Stimulated activated CD8-positive, alpha-beta memory T cell treated with anti-CD3 and anti-CD28 coated beads, Interleukin-4, amount 100 ng/mL, for 4 hours (primary cell): Measurements from ENCODE around the gene SEMA3C.

Experiments
- DNase-seq, 2 donors: peaks; one replicate each; pipeline ENCODE4 v3.0.0-alpha.2; 2020; ENCODE audit warnings: low read depth in 2 of 2, low spot score in 1 of 2

SEMA3C gene

GRCh38 chr7:80783678-80784327, 135.0 kb downstream of the SEMA3C start:
- DNase-seq: no peak

- DNase-seq: no peak
These were observed 135.6 kb downstream of the SEMA3C start for GRCh38 chr7:80783186-80783677.

GRCh38 chr7:80781561-80781979, 137.3 kb downstream of the SEMA3C start:
- no peak for DNase-seq

- no peak for DNase-seq
These were observed 137.7 kb downstream of the SEMA3C start for GRCh38 chr7:80781146-80781545.

- DNase-seq: no peak
These were observed 139.4 kb downstream of the SEMA3C start for GRCh38 chr7:80779456-80779855.

GRCh38 chr7:80775897-80776296, 143.0 kb downstream of the SEMA3C start:
- DNase-seq: no peak

DNA sequence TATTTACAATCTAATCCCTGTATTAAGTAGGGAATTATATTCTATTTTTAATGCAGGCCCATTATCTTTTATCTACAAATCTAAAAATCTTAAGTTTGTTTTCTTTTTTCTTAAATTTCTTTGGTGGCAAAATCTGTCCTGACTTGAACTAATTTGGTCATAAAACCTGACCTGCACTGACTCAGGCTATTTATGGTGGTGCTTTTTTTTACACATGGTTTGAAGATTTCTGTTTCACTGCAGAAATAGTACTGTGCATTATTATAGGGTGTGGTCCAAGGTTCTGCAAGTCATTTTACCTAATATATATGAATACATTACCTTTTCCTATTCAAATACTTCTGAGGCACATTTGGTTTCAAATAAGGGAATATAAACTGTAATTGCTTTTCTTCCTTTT, 143.4 kb downstream of the SEMA3C start:
- no peak for DNase-seq

- DNase-seq: no peak
These were observed 144.0 kb downstream of the SEMA3C start for GRCh38 chr7:80774843-80775242.

- no peak for DNase-seq
These were observed 144.9 kb downstream of the SEMA3C start for GRCh38 chr7:80773787-80774508.

GRCh38 chr7:80772347-80772993, 146.4 kb downstream of the SEMA3C start:
- DNase-seq: no peak

GRCh38 chr7:80771523-80771922, 147.3 kb downstream of the SEMA3C start:
- DNase-seq: no peak

DNA sequence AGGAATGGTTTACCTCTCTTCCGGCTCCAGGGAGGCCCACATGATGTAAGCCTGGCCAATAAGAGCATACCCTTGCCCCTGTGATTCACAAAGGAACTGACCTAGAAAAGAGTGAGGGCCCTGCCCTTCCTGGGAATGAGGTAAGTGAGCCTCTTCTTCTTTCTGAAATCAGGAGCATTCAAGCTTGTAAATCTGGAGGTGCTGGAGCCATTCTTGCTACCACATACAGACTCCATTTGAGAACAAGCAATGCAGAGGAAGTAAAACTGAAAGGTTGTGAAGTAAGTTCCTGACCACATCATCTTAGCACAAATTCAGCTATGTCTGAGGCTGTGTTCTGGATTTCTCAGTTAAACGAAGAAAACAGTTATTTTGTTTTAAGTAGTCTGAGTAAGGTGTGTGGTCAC, 148.2 kb downstream of the SEMA3C start:
- DNase-seq: no peak

DNA sequence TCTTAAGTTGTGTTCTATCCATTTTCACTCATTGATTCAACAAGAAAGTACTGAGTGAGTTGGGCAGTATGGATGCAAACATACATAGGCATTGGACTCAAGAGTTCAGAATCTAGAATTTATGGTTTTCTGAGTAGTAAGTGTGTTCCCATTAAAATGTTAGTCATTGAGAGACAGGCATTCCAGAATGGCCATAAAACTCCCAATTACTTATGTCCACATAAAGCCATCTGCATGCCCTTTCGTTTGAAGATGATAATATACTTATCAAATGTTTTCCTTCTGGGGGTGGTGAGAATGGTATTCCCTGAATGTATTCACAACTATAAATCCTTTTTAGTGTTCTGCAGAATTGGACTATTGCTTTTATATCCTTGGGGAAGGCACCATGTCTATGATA, 148.8 kb downstream of the SEMA3C start:
- no peak for DNase-seq

- no peak for DNase-seq
These were observed 150.1 kb downstream of the SEMA3C start for GRCh38 chr7:80768756-80769155.

DNA sequence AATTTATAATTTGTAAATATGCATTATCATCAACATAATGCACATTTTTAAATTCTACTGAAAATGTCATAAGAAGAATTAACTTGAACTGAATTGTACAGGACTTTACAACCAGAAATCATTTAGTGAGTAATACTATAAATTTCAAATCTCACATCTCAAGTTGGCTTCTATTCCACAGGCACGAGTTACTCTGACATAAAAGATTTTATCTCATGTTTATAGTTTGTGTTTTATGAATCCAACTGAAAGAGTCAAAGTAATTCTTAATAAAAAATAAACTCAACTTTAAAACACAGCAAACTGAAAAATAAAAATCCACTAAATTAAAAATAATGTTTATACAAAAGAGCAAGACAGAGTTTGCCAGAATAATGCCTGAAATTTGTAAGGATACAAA, 151.2 kb downstream of the SEMA3C start:
- no peak for DNase-seq

DNA sequence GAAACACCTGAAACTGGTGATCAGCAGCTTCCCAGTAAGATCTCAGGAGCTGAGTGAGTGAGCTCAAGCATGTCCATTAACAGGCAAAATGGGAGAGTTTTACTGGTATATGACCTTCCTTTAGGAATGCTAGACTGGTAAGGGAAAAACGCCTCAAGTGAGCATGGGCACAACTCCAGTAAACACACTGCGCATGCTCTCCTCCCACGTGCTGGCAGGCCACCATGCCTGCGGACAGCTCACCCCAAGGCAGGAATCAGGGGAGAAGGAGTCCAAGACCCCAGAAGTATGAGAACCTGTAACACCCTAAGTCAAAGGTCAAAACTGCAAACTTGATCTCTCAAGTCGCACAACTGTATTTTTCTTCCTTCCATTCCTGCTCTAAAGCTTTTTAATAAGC, 152.1 kb downstream of the SEMA3C start:
- DNase-seq: no peak

DNA sequence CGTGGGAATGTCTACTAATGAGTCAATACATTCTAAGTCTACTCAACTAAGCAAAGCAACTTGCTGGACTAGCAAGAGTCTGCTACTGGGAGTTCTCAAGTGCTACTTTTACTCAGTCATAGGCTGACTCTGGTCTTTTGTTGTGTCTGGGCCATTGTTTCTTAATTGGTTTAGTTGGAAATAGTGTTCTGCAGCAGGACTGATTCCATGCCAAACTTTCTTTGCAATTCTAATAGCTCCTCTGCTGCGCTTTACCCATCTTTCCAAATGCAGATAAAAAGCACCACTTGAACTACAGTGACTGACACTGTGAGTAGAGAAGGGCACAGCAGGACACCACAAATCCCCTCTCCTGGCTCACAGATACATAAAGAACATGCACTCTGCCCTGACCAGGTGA, 154.7 kb downstream of the SEMA3C start:
- no peak for DNase-seq

GRCh38 chr7:80763704-80764103, 155.1 kb downstream of the SEMA3C start:
- DNase-seq: no peak

DNA sequence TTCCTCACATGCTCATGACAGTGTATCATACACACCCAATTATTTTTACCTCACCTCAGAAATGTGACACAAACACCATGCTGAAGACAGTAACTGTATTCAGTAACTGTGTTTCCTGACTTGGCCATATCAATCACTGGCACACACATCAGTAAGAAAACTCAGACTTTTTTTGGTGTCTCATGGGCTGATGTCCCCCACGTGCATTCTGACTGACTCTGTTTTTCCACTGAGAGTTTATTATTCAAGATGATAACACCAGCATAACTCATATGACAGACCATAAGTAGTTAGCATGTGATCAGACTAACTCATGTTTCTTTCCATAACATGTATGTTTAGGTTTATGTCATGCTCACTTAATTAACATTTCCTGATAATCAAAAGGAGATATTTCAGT, 155.6 kb downstream of the SEMA3C start:
- DNase-seq: no peak

DNA sequence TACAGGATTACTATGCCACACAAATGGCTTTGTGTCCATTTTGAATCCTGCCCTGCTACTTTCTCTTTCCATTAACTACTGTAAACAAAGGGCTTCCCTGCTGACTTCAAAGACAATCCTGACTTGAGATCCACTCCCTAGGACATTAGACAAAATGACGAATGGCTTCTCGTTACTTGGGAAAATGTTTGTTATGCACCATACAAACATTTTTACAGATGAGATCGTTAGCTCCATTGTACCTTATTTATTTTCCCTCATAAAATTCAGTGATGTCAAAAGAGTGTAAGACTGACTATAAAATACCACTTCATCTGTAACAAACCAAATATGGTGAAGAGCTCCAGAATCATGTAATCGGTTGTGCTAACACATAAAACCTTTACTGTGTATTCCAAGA, 158.6 kb downstream of the SEMA3C start:
- no peak for DNase-seq

- no peak for DNase-seq
These were observed 165.7 kb downstream of the SEMA3C start for GRCh38 chr7:80752954-80753690.

- DNase-seq: no peak
These were observed 169.6 kb downstream of the SEMA3C start for GRCh38 chr7:80749270-80749669.
